K562 (cell line): ENCODE measurements around the gene GRIK1. TPM values are rescaled to one million over a fixed set of nuclear protein-coding genes. Genes with fewer than 3 reads are reported as not detected.

Experiments
- ATAC-seq: fragments of 200-7000 bp; cut with Tn5 transposase; 3 replicates; pipeline ENCODE4 v1.9.1; 2020; ENCODE audit warnings: moderate library complexity
- BruUV-seq: library from RNA; stranded (reverse); fragments of 400-500 nt; replicated peaks from 2 replicates; lab custom pipeline; 2021; lab: Mats Ljungman, UMichigan
- CTCF ChIA-PET: fragments of 300-600 bp; formaldehyde crosslinking; extraction: SDS; loops from one replicate; lab custom pipeline; 2021; ENCODE audit warnings: low intra/inter-chr PET ratio; lab: Yijun Ruan, JAX
- POLR2A ChIA-PET: fragments of 300-600, 350-650 bp; sonication (Branson Sonifier 250); formaldehyde crosslinking; extraction: SDS; loops from one replicate; lab custom pipeline; 2021; ENCODE audit warnings: antibody characterized with exemption, inconsistent platforms; lab: Yijun Ruan, JAX
- DNase-seq, 4 experiments: peaks; one replicate each; pipeline versions ENCODE4 v3.0.0 to v3.0.0-alpha.2; 2011 to 2018; ENCODE audit warnings: low spot score in 3 of 4, mixed read lengths in 3 of 4; ENCODE audit errors: extremely low read depth in 1 of 4
- FAIRE-seq: peaks from 2 replicates; lab custom pipeline; 2011; peaks lifted over from hg19 to GRCh38; lab: Jason Lieb, UNC
- H2AFZ ChIP-seq: 2 replicates; pipeline ENCODE4 v1.6.0; 2011; ENCODE audit warnings: low read depth, low read length, control low read depth, inconsistent platforms
- H3K27ac ChIP-seq: fragments of 200-600 bp; 3 replicates; pipeline ENCODE4 v1.8.0; 2011; ENCODE audit warnings: low read depth, mild to moderate bottlenecking, control low read depth, inconsistent platforms, low read length, moderate library complexity, mixed read lengths; ENCODE audit errors: extremely low read depth
- H3K27me3 ChIP-seq, 2 experiments: fragments of 300-600 bp in 1 of 2; 2 replicates in 1 of 2; 3 replicates in 1 of 2; pipeline versions ENCODE4 v1.6.0 to v1.8.0; 2011; ENCODE audit warnings: inconsistent platforms in 2 of 2, low read length in 2 of 2, mild to moderate bottlenecking in 1 of 2, mixed read lengths in 1 of 2, moderate library complexity in 1 of 2; ENCODE audit not compliant: control insufficient read depth in 2 of 2, insufficient read depth in 2 of 2
- H3K36me3 ChIP-seq: fragments of 300-600 bp; 3 replicates; pipeline ENCODE4 v1.8.0; 2011; ENCODE audit warnings: mild to moderate bottlenecking, low read length, inconsistent platforms; ENCODE audit not compliant: control insufficient read depth, insufficient read depth
- H3K4me1 ChIP-seq, 2 experiments: fragments of 200-600 bp in 1 of 2; replicated peaks in 1 of 2; 2 replicates in 1 of 2; 3 replicates in 1 of 2; pipeline versions ENCODE4 v1.5.1 to v1.8.0; 2011; ENCODE audit warnings: inconsistent platforms in 2 of 2, low read length in 2 of 2, mild to moderate bottlenecking in 1 of 2, mixed read lengths in 1 of 2, moderate library complexity in 1 of 2; ENCODE audit not compliant: control insufficient read depth in 2 of 2, insufficient read depth in 2 of 2
- H3K4me2 ChIP-seq: 2 replicates; pipeline ENCODE4 v1.6.1; 2011; ENCODE audit warnings: low read length, control low read depth, inconsistent platforms, mixed read lengths; ENCODE audit not compliant: insufficient read depth
- H3K4me3 ChIP-seq: fragments of 200-600 bp; sonication (generic), shearing (Covaris generic); 2 replicates; pipeline ENCODE4 v1.5.1; 2016; ENCODE audit warnings: control low read depth, inconsistent platforms
- H3K79me2 ChIP-seq: fragments of 200-600 bp; 3 replicates; pipeline ENCODE4 v1.8.0; 2011; ENCODE audit warnings: low read length, inconsistent platforms; ENCODE audit not compliant: control insufficient read depth, insufficient read depth
- H3K9ac ChIP-seq, 2 experiments: 2 replicates each; pipeline versions ENCODE4 v1.6.0 to v1.6.1; 2011; ENCODE audit warnings: low read depth in 2 of 2, low read length in 2 of 2, control low read depth in 1 of 2, inconsistent platforms in 1 of 2, mild to moderate bottlenecking in 1 of 2, mixed read lengths in 1 of 2; ENCODE audit not compliant: insufficient read depth in 1 of 2
- H3K9me1 ChIP-seq: one replicate; pipeline ENCODE4 v1.6.0; 2011; ENCODE audit warnings: inconsistent platforms, mild to moderate bottlenecking, low read length, moderate library complexity; ENCODE audit not compliant: control insufficient read depth, insufficient read depth
- H3K9me3 ChIP-seq: replicated peaks from 2 replicates; pipeline ENCODE4 v1.5.1; 2011; ENCODE audit warnings: low read depth, low read length, inconsistent platforms; ENCODE audit not compliant: control insufficient read depth, insufficient read depth
- H4K20me1 ChIP-seq: replicated peaks from 2 replicates; pipeline ENCODE4 v1.6.1; 2011; ENCODE audit warnings: low read length, inconsistent platforms, mixed read lengths; ENCODE audit not compliant: control insufficient read depth, insufficient read depth
- CBFB ChIP-seq: sonication (generic); formaldehyde crosslinking; IDR thresholded peaks from 2 replicates; pipeline ENCODE4 v1.4.0; 2020; ENCODE audit warnings: mild to moderate bottlenecking, missing genetic modification reagents
- CXXC5 ChIP-seq: fragments of 250-450 bp; sonication (Bioruptor Pico); IDR thresholded peaks from 2 replicates; pipeline ENCODE4 v1.8.0; 2022; ENCODE audit warnings: inconsistent platforms, mild to moderate bottlenecking, moderate library complexity
- KDM2B ChIP-seq: fragments of 250-450 bp; sonication (Bioruptor Pico); IDR thresholded peaks from 2 replicates; pipeline ENCODE4 v1.8.0; 2021; ENCODE audit warnings: mild to moderate bottlenecking, moderate library complexity
- MCM3 ChIP-seq: fragments of 450-650 bp; IDR thresholded peaks from 2 replicates; pipeline ENCODE4 v1.6.1; 2016
- NCOA4 ChIP-seq: fragments of 450-650 bp; IDR thresholded peaks from 2 replicates; pipeline ENCODE4 v1.6.1; 2018; ENCODE audit warnings: mild to moderate bottlenecking; ENCODE audit not compliant: partially characterized antibody
- POLR2A ChIP-seq: fragments of 450-650 bp; conservative IDR thresholded peaks from 2 replicates; pipeline ENCODE4 v1.6.1; 2016
- RBM15 ChIP-seq: fragments of 200-400 bp; formaldehyde crosslinking; IDR thresholded peaks from 2 replicates; pipeline ENCODE4 v1.6.1; 2018; ENCODE audit warnings: mild to moderate bottlenecking, low read length, moderate library complexity; ENCODE audit not compliant: insufficient read depth
- RFX1 ChIP-seq: fragments of 450-650 bp; IDR thresholded peaks from 2 replicates; pipeline ENCODE4 v1.6.1; 2016; ENCODE audit warnings: mild to moderate bottlenecking, moderate library complexity
- SMAD3 ChIP-seq: fragments of 450-650 bp; formaldehyde crosslinking; conservative IDR thresholded peaks from 2 replicates; pipeline ENCODE4 v1.4.0; 2020; ENCODE audit warnings: mild to moderate bottlenecking
- SMARCA4 ChIP-seq: fragments of 450-650 bp; IDR thresholded peaks from 2 replicates; pipeline ENCODE4 v1.6.1; 2016
- STAG1 ChIP-seq: sonication (generic); formaldehyde crosslinking; IDR thresholded peaks from 2 replicates; pipeline ENCODE4 v1.5.0; 2020; ENCODE audit warnings: missing genetic modification reagents, borderline replicate concordance
- ZKSCAN1 ChIP-seq: fragments of 150-350 bp; IDR thresholded peaks from 2 replicates; pipeline ENCODE4 v1.6.1; 2016; ENCODE audit warnings: low read depth, low read length
- ZNF766 ChIP-seq: fragments of 200-800 bp; sonication (Bioruptor generic); conservative IDR thresholded peaks from 2 replicates; pipeline ENCODE4 v1.6.1; 2016; ENCODE audit warnings: missing genetic modification characterization, missing compliant biosample characterization
- WGBS: fragments of 100-300 bp; shearing (Covaris generic); methylation state at CpG from one replicate; pipeline ENCODE4 v1.1.6; 2016; ENCODE audit warnings: low coverage, mixed read lengths; ENCODE audit not compliant: insufficient coverage; ENCODE audit errors: missing lambda C conversion rate; 5-methylcytosine and 5-hydroxymethylcytosine counted together
- in situ Hi-C: fragments of 300-500 bp; cut with MboI; formaldehyde crosslinking; loops from 4 replicates; pipeline ENCODE4 v1.15.0; 2018; ENCODE audit warnings: inconsistent platforms, mixed read lengths
- intact Hi-C: fragments of 100-400 bp; cut with micrococcal nuclease; formaldehyde crosslinking; loops from 2 replicates; pipeline ENCODE4 v1.14.2; 2022
- polyA plus RNA-seq, 8 experiments: library from polyadenylated mRNA; depleted of rRNA in 4 of 8; stranded (reverse) in 5 of 8; unstranded in 3 of 8; fragments of >200 nt; fragmentation: Nextera tagmentation in 2 of 8; fragmentation: Illumina TruSeq in 1 of 8; extraction: Ambion mirVana in 2 of 8; extraction: Trizol in 1 of 8; gene quantifications; 2 replicates each; pipeline versions ENCODE4 v1.2.1 to v1.2.3, GENCODE V29; 2011 to 2014; ENCODE audit warnings: inconsistent platforms in 1 of 8, missing spikeins in 1 of 8
- total RNA-seq, 7 experiments: library from RNA; depleted of rRNA in 6 of 7; stranded (reverse); fragments of >200 nt in 6 of 7; fragmentation: Illumina TruSeq in 2 of 7; extraction: Trizol in 2 of 7; gene quantifications; 2 replicates each; pipeline versions ENCODE4 v1.2.1 to v1.2.3, GENCODE V29; 2011 to 2021; ENCODE audit warnings: low replicate concordance in 1 of 7
- TF ChIP-seq, protein P1 (sequence below): fragments of 450-650 bp; formaldehyde crosslinking; IDR thresholded peaks from 2 replicates; pipeline ENCODE4 v1.4.0; 2020; ENCODE audit warnings: mild to moderate bottlenecking, moderate library complexity
- TF ChIP-seq, protein P2 (sequence below): fragments of 450-650 bp; IDR thresholded peaks from 2 replicates; pipeline ENCODE4 v1.6.1; 2016
- TF ChIP-seq, protein P3 (sequence below), 2 experiments: fragments of 450-650 bp in 1 of 2; sonication (generic) in 1 of 2; formaldehyde crosslinking; conservative IDR thresholded peaks; 2 replicates each; pipeline versions ENCODE4 v1.4.0 to v1.8.1; 2020 to 2022; ENCODE audit warnings: mild to moderate bottlenecking in 1 of 2, missing genetic modification reagents in 1 of 2
- TF ChIP-seq, protein P4 (sequence below), 2 experiments: IDR thresholded peaks in 1 of 2; conservative IDR thresholded peaks in 1 of 2; 2 replicates each; pipeline ENCODE4 v1.6.1; 2016; ENCODE audit warnings: low read depth in 2 of 2, mild to moderate bottlenecking in 1 of 2, missing compliant biosample characterization in 1 of 2, missing genetic modification characterization in 1 of 2, moderate library complexity in 1 of 2

Gene GRIK1
- total and polyA plus RNA-seq, 9 of the 15 experiments (the other 6 are each of a cell fraction or from before 2014, with no cell fraction given): 0.17 to 2.8 (median 0.53) TPM

DNA sequence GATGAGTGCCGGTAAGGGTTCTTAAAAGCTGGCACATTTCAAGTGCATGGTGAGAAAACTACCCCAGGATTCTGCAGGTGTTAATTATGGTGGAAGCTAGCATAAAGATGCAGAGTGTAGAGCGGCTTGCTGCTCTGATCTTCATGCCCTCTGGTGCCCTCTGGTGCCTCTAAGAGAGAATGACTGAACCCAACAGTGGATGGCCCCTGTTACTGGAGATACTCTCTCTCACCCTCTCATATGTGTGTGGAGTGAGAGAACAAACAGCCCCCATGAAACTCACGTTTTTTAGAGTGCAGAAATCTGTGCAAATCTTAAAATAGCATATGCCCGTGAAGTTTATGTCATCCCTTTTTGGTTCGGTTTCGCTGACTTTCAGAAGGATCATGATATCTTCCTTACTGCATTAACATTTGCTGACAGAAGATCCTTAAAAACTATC is 90.0 kb downstream of the GRIK1 start (continued):
- TF ChIP-seq, protein P1, sequence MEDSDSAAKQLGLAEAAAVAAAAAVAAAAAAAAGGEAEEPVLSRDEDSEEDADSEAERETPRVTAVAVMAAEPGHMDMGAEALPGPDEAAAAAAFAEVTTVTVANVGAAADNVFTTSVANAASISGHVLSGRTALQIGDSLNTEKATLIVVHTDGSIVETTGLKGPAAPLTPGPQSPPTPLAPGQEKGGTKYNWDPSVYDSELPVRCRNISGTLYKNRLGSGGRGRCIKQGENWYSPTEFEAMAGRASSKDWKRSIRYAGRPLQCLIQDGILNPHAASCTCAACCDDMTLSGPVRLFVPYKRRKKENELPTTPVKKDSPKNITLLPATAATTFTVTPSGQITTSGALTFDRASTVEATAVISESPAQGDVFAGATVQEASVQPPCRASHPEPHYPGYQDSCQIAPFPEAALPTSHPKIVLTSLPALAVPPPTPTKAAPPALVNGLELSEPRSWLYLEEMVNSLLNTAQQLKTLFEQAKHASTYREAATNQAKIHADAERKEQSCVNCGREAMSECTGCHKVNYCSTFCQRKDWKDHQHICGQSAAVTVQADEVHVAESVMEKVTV (CRISPR knock-in tag): peak; percentile 91
- TF ChIP-seq SMARCA4 (0 out of 2 replicates have a peak, but pooled peaks have one; percentile 27), POLR2A (no peak), RFX1 (no peak), RBM15 (no peak)

DNA sequence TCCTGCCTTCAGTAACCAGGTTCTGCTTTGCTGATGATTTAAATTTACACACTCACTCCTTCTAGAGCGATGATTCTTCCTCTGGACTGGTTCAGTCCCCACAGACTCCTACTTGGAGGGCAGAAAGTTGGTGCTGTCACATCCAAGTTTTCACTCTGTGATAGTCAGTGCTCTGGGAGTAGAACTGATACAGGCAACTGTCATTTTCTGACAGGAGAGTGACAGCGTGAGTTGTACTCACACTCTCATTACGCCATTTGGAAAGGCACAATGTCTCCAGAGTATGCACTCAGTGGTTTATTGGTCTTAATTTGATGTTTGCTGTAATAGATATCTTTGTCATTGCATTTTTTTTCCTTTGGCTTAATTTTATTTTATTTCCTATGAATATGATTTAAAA is 96.0 kb downstream of the GRIK1 start:
- intact Hi-C loops (loop anchor here (10.0 kb wide), 2 partner anchors 609 to 749 kb away; no protein-coding TSS in a partner anchor), in situ Hi-C loops (no loop called here)
- no peaks in the 10 kb centered on the region for H3K27me3 ChIP-seq
- H3K9me1 ChIP-seq: no peaks in the 10 kb centered on the region
- ChIA-PET CTCF (no interaction called here), POLR2A (no interaction called here)
- FAIRE-seq (no peak), ATAC-seq (peak; percentile 53; the same call in 2 of the 3 replicates), DNase-seq (peak in 1 of 4 experiments; percentile 14)
- no peaks in the 10 kb centered on the region for H3K36me3 ChIP-seq
- no peaks in the 10 kb centered on the region for H3K79me2 ChIP-seq
- WGBS: 46% methylated on average over 3 of the region's 3 CpGs
- no TSS peak for BruUV-seq
- H4K20me1 ChIP-seq: no peaks in the 10 kb centered on the region
- no peak overlapping the region for H3K4me3 ChIP-seq
- H3K4me1 ChIP-seq: no peaks in the 10 kb centered on the region
- no peak overlapping the region for H3K4me2 ChIP-seq
- peak overlapping the region; percentile 69 for H2AFZ ChIP-seq
- no peak overlapping the region for H3K27ac ChIP-seq
- no peak overlapping the region for H3K9ac ChIP-seq
- H3K9me3 ChIP-seq: no peaks in the 10 kb centered on the region
- TF ChIP-seq SMAD3 (no peak), NCOA4 (no peak), KDM2B (CRISPR knock-in tag) (no peak), CBFB (CRISPR knock-in tag) (no peak), STAG1 (CRISPR knock-in tag) (no peak), ZNF766 (CRISPR knock-in tag) (no peak), CXXC5 (CRISPR knock-in tag) (no peak), ZKSCAN1 (no peak), MCM3 (no peak)
- TF ChIP-seq, protein P2, sequence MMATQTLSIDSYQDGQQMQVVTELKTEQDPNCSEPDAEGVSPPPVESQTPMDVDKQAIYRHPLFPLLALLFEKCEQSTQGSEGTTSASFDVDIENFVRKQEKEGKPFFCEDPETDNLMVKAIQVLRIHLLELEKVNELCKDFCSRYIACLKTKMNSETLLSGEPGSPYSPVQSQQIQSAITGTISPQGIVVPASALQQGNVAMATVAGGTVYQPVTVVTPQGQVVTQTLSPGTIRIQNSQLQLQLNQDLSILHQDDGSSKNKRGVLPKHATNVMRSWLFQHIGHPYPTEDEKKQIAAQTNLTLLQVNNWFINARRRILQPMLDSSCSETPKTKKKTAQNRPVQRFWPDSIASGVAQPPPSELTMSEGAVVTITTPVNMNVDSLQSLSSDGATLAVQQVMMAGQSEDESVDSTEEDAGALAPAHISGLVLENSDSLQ: peak; percentile 66
- TF ChIP-seq, protein P3, sequence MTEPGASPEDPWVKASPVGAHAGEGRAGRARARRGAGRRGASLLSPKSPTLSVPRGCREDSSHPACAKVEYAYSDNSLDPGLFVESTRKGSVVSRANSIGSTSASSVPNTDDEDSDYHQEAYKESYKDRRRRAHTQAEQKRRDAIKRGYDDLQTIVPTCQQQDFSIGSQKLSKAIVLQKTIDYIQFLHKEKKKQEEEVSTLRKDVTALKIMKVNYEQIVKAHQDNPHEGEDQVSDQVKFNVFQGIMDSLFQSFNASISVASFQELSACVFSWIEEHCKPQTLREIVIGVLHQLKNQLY (CRISPR knock-in tag; conservative IDR thresholded peaks at IDR 0.05): no peak
- TF ChIP-seq, protein P4, sequence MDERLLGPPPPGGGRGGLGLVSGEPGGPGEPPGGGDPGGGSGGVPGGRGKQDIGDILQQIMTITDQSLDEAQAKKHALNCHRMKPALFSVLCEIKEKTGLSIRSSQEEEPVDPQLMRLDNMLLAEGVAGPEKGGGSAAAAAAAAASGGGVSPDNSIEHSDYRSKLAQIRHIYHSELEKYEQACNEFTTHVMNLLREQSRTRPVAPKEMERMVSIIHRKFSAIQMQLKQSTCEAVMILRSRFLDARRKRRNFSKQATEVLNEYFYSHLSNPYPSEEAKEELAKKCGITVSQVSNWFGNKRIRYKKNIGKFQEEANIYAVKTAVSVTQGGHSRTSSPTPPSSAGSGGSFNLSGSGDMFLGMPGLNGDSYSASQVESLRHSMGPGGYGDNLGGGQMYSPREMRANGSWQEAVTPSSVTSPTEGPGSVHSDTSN (CRISPR knock-in tag; IDR thresholded peaks at IDR 0.05; ENCODE audit: low read depth): no peak
- TF ChIP-seq, protein P4 (tag; conservative IDR thresholded peaks at IDR 0.05; ENCODE audit: low read depth): peak; percentile 19; the same call in 1 of the 2 replicates
